AG10803 (cell line): ENCODE data around the gene TLCD3B.
"Not testable (repeated sequence)": the region's sequence is repeated elsewhere in the genome, so short reads cannot be mapped to it uniquely, and the experiment has no call there.

Experiments
- DNase-seq: peaks from one replicate; pipeline ENCODE4 v3.0.0; 2010; ENCODE audit warnings: low read depth
- H3K4me3 ChIP-seq: 2 replicates; pipeline ENCODE4 v1.5.1; 2011; ENCODE audit warnings: mild to moderate bottlenecking, low read length, control low read depth
- TF ChIP-seq, protein P1 (sequence below): conservative IDR thresholded peaks from 2 replicates; pipeline ENCODE4 v1.5.1; 2011; ENCODE audit warnings: mild to moderate bottlenecking, low read length, control low read depth, inconsistent platforms

Gene TLCD3B

GRCh38 chr16:30025156-30025555 lies 5.9 kb downstream of the TLCD3B start:
- DNase-seq, result no peak
- H3K4me3 ChIP-seq, result no peak overlapping the region
- TF ChIP-seq, protein P1, sequence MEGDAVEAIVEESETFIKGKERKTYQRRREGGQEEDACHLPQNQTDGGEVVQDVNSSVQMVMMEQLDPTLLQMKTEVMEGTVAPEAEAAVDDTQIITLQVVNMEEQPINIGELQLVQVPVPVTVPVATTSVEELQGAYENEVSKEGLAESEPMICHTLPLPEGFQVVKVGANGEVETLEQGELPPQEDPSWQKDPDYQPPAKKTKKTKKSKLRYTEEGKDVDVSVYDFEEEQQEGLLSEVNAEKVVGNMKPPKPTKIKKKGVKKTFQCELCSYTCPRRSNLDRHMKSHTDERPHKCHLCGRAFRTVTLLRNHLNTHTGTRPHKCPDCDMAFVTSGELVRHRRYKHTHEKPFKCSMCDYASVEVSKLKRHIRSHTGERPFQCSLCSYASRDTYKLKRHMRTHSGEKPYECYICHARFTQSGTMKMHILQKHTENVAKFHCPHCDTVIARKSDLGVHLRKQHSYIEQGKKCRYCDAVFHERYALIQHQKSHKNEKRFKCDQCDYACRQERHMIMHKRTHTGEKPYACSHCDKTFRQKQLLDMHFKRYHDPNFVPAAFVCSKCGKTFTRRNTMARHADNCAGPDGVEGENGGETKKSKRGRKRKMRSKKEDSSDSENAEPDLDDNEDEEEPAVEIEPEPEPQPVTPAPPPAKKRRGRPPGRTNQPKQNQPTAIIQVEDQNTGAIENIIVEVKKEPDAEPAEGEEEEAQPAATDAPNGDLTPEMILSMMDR, result no peak

DNA sequence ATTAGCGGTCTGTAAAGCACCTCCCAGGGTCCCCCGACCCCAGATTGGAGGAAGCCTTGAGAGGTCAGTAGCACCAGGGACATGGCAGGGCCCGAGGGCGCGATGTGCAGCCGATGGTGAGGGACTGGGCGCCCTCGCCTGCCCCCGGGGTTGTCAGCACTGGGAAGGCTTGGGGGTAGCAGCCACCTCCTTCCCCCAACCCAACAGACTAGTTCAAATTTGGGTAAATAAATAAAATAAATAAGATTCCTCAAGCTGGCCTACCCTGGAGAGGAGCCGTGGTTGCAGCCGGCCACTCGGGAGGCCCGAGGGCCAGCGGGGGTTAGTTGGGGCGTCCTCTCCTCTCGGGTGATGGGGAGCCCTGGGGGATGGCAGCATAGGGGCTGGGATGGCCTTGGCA lies 6.6 kb downstream of the TLCD3B start:
- H3K4me3 ChIP-seq, result no peak overlapping the region

GRCh38 chr16:30023586-30023985 lies 7.5 kb downstream of the TLCD3B start:
- H3K4me3 ChIP-seq, result no peak overlapping the region
- TF ChIP-seq, protein P1, result no peak
- DNase-seq, result no peak

More for the DNA sequence above, 6.6 kb downstream of the TLCD3B start:
- TF ChIP-seq, protein P1, result no peak
- DNase-seq, result no peak

- no peak for DNase-seq
- TF ChIP-seq, protein P1, result no peak
- H3K4me3 ChIP-seq, result no peak within 1 kb of the TSS
Measured at GRCh38 chr16:30022887-30023286, 8.2 kb downstream of the TLCD3B start, which contains the start of gene C16orf92. Gene C16orf92, plus strand, starts transcription at chr16:30023198. Its CDS starts 143 bp downstream, at chr16:30023341.

GRCh38 chr16:30018731-30019158 lies 12.3 kb downstream of the TLCD3B start:
- TF ChIP-seq, protein P1, result no peak
- no peak for DNase-seq
- no peak overlapping the region for H3K4me3 ChIP-seq

GRCh38 chr16:30017937-30018336 lies 13.1 kb downstream of the TLCD3B start:
- H3K4me3 ChIP-seq, DNase-seq: not testable (repeated sequence)

GRCh38 chr16:30017277-30017656 lies 13.8 kb downstream of the TLCD3B start:
- TF ChIP-seq, protein P1, result no peak
- no peak overlapping the region for H3K4me3 ChIP-seq
- DNase-seq, result no peak
